ENCODE measurements around the gene TRAM2.
"Not testable (repeated sequence)": the region's sequence is repeated elsewhere in the genome, so short reads cannot be mapped to it uniquely, and the experiment has no call there.

The TRAM2 gene

DNA sequence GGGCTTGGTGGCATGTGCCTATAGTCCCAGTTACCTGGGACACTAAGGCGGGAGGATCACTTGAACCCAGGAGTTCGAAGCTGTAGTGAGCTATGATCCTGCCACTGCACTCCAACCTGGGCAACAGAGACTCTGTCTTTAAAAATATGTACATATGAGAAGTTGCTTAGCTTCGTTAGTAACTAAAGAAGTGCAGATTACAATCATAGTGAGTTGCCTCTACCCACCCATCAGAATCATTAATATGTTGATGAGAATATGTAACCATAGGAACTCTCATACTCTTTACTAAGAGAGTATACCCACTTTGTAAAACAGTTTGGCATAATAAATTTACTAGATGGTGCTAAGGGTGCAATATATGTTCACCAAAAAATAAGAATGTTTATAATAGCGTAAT, 102.7 kb downstream of the TRAM2 start:
- no peak for DNase-seq

DNA sequence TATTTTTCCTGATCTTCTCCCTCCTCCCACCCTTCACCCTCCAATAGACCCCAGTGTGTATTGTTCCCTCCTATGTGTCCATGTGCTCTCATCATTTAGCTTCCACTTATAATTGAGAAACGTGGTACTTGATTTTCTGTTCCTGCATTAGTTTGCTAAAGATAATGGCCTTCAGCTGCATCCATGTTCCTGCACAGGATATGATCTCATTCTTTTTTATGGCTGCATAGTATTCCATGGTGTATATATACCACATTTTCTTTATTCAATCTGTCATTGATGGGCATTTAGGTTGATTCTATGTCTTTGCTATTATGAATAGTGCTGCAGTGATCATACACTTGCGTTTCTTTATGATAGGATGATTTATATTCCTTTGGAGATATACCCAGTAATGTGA, 115.7 kb downstream of the TRAM2 start:
- DNase-seq, result not testable (repeated sequence)

- DNase-seq, result no peak
Measured at GRCh38 chr6:52457096-52457495, 119.8 kb downstream of the TRAM2 start.

- no peak for DNase-seq
Measured at GRCh38 chr6:52454556-52454955, 122.3 kb downstream of the TRAM2 start.
